ENCODE data around the gene BEST2.

DNA sequence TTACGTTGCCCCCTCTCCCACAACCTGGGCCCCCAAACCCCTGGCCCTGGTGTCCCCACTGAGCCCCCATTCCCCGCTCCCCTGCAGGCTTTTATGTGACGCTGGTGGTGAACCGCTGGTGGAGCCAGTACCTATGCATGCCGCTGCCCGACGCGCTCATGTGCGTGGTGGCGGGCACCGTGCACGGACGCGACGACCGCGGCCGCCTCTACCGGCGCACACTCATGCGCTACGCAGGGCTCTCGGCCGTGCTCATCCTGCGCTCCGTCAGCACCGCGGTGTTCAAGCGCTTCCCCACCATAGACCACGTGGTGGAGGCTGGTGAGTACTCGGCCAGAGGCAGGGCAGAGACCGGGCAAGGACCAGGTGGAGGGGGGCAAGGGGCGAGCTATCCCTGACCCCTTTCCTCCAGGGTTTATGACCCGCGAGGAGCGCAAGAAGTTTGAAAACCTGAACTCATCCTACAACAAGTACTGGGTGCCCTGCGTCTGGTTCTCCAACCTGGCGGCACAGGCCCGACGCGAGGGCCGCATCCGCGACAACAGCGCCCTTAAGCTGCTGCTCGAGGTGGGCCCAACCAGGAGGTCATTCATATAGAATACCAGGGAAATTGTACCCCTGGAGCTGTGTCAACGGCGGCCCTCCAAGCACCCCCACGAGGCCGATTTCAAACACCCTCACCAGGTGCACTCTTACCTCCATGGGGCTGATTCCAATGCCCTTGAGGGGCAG, 3.0 kb downstream of the BEST2 start:
- TF ChIP-seq, protein P1, sequence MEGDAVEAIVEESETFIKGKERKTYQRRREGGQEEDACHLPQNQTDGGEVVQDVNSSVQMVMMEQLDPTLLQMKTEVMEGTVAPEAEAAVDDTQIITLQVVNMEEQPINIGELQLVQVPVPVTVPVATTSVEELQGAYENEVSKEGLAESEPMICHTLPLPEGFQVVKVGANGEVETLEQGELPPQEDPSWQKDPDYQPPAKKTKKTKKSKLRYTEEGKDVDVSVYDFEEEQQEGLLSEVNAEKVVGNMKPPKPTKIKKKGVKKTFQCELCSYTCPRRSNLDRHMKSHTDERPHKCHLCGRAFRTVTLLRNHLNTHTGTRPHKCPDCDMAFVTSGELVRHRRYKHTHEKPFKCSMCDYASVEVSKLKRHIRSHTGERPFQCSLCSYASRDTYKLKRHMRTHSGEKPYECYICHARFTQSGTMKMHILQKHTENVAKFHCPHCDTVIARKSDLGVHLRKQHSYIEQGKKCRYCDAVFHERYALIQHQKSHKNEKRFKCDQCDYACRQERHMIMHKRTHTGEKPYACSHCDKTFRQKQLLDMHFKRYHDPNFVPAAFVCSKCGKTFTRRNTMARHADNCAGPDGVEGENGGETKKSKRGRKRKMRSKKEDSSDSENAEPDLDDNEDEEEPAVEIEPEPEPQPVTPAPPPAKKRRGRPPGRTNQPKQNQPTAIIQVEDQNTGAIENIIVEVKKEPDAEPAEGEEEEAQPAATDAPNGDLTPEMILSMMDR (IDR thresholded peaks at IDR 0.05 in 8 of 11, conservative IDR thresholded peaks at IDR 0.05 in 3 of 11) = no peak
- no peak for TF ChIP-seq POLR2A (IDR thresholded peaks at IDR 0.05)
